Measurements from ENCODE around the gene NCKAP5. TPM values are rescaled to one million over a fixed set of nuclear protein-coding genes. Genes with fewer than 3 reads are reported as not detected.

NCKAP5 gene
- total and polyA plus RNA-seq, 8 donors: 4.0 to 22.1 (median 14.4) TPM

DNA sequence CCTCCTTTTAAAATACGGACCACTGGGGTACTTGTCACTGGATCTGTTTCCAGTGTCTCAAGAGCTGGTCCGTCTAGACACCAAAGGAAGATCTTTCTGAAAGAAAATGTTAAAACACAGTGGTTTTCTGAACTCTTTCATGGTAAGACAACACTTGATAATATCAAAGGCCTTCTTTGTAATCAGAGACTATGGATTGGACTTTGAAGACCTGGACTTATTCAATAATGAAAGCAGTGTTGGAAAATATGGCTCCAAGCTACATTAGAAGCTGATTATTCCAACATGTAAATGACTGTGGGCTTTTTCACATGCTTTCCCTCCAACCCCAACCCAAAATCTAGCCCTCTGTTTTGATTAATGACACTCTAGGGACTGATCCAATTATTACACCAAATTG is 568.8 kb downstream of the NCKAP5 start:
- Histone ChIP-seq H3K27me3 (no peaks in the 10 kb centered on the region), H3K4me1 (no peaks in the 10 kb centered on the region), H3K9me3 (peaks cover 0 to 18% of the 10 kb centered on the region in 2 donors), H3K4me3 (no peak overlapping the region), H3K36me3 (no peaks in the 10 kb centered on the region), H3K27ac (no peak overlapping the region)
- no peak for ATAC-seq
- DNase-seq: no peak
- intact Hi-C loops (cut with DNase I): no loop called here
- TF ChIP-seq, protein P1, sequence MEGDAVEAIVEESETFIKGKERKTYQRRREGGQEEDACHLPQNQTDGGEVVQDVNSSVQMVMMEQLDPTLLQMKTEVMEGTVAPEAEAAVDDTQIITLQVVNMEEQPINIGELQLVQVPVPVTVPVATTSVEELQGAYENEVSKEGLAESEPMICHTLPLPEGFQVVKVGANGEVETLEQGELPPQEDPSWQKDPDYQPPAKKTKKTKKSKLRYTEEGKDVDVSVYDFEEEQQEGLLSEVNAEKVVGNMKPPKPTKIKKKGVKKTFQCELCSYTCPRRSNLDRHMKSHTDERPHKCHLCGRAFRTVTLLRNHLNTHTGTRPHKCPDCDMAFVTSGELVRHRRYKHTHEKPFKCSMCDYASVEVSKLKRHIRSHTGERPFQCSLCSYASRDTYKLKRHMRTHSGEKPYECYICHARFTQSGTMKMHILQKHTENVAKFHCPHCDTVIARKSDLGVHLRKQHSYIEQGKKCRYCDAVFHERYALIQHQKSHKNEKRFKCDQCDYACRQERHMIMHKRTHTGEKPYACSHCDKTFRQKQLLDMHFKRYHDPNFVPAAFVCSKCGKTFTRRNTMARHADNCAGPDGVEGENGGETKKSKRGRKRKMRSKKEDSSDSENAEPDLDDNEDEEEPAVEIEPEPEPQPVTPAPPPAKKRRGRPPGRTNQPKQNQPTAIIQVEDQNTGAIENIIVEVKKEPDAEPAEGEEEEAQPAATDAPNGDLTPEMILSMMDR (IDR thresholded peaks at IDR 0.05): no peak

DNA sequence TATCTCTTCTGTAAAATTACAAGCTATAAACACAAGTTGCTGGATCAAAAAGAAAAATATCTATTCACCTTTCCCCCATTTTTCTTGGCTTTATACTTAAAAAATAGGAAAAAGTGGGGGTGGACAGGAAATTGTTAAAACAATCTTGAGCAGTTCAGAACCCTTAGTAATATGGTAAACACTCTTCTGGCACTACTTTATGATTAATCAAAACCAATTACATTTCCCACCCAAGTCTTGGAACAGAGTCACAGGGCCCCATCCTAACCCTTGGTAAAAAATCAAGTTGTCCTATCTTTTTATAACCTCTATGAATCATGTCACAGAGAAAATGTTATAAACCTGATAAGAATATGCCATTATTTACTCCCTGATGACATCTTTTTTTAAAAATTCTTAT is 570.0 kb downstream of the NCKAP5 start:
- Histone ChIP-seq H3K36me3 (no peaks in the 10 kb centered on the region), H3K9me3 (peaks cover 0 to 7% of the 10 kb centered on the region in 2 donors), H3K27ac (no peak overlapping the region), H3K4me1 (no peaks in the 10 kb centered on the region), H3K27me3 (no peaks in the 10 kb centered on the region), H3K4me3 (no peak overlapping the region)
- TF ChIP-seq, protein P1 (IDR thresholded peaks at IDR 0.05): no peak
- DNase-seq: no peak
- intact Hi-C loops (cut with DNase I): no loop called here
- no peak for ATAC-seq

DNA sequence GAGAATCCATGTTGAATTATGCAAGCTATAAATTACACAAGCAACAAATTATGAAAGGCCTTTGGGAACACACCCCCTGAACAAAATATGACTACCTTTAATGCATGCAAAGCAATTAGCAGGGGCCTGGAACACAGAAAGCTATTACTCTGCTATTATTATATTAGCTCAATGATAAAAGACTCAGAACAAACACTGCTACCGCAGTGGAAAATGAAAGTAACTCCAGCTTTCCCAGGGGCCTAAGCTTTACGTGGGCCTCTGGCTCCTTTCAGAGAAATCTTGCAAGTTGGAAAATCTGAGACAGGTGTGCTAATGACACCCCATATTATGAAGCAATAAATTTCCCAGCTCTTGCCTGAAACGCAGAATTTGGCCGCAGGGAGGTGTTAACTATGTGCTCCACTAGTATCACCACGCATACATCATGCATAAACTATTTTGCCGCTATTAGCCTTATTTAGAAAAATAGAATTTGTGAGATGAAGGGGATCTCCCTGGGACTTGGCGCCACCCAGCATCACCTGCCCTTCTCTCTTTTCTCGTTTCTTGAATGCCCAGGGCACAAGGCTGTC is 576.7 kb downstream of the NCKAP5 start:
- intact Hi-C loops (cut with DNase I): no loop called here
- DNase-seq (peak in 1 of 4 donors; percentile 5), ATAC-seq (no peak)
- Histone ChIP-seq H3K36me3 (no peaks in the 10 kb centered on the region), H3K9me3 (no peaks in the 10 kb centered on the region), H3K4me1 (no peaks in the 10 kb centered on the region), H3K4me3 (no peak overlapping the region), H3K27me3 (no peaks in the 10 kb centered on the region), H3K27ac (no peak overlapping the region)
- TF ChIP-seq, protein P1 (IDR thresholded peaks at IDR 0.05): no peak

DNA sequence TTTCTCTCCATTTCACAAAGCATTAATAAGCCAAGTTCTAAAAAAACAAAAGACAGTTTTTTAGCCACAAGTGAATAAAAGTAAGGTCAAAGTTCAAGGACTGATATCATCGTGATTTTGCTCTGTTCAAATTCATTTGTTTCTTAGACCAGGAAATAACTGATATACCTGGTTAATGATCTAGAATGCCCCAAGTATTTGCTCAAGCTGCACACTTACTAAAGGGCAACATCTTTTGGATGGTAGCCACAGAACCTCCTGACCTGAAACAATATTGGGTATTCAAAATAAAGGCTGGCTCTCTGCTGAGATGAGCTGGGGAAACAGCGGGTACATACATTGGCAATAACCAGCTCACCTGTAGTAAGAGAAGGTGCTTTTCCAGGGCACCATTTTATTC is 583.5 kb downstream of the NCKAP5 start:
- no peaks in the 10 kb centered on the region for H3K36me3 ChIP-seq
- TF ChIP-seq, protein P1 (IDR thresholded peaks at IDR 0.05): no peak
- no peaks in the 10 kb centered on the region for H3K4me1 ChIP-seq
- no peaks in the 10 kb centered on the region for H3K27me3 ChIP-seq
- no peak overlapping the region for H3K4me3 ChIP-seq
- no peak overlapping the region for H3K27ac ChIP-seq
- no peaks in the 10 kb centered on the region for H3K9me3 ChIP-seq
- ATAC-seq (no peak), DNase-seq (no peak)
- intact Hi-C loops (cut with DNase I): no loop called here

DNA sequence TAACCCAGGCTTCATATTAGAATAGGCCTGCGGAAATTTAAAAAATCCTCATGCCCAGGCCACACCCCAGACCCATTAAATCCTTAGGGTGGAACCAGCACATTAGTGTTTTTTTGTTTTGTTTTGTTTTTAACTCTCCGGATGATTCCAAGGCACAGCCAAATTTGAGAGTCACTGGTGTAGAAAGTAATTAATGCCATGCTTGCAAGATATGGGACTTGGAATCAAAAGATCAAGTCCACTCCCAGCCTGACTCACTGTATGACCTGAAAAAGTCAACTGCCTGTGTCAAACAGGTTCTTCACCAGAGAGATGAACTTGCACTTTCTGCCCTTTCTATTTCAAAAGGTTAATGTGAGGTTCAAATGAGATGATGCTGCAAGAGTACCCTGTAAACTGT is 588.0 kb downstream of the NCKAP5 start:
- H3K4me1 ChIP-seq: no peaks in the 10 kb centered on the region
- no peaks in the 10 kb centered on the region for H3K36me3 ChIP-seq

More for the DNA sequence above, 588.0 kb downstream of the NCKAP5 start:
- DNase-seq: no peak
- H3K9me3 ChIP-seq: no peaks in the 10 kb centered on the region
- TF ChIP-seq, protein P1 (IDR thresholded peaks at IDR 0.05): no peak
- no peak for ATAC-seq
- H3K27ac ChIP-seq: no peak overlapping the region
- intact Hi-C loops (cut with DNase I): no loop called here
- H3K27me3 ChIP-seq: no peaks in the 10 kb centered on the region
- no peak overlapping the region for H3K4me3 ChIP-seq
